ENCODE data around the gene XRCC1.
A peak's percentile ranks its signal among the peaks of the same experiment; 100 is the strongest.
"Not testable (repeated sequence)": the region's sequence is repeated elsewhere in the genome, so short reads cannot be mapped to it uniquely, and the experiment has no call there.

XRCC1 gene

GRCh38 chr19:43574424-43575155 lies 737 bp downstream of the XRCC1 start:
- no peak for DNase-seq

- DNase-seq, result no peak
These were observed 3.1 kb downstream of the XRCC1 start for GRCh38 chr19:43572171-43572588.

- no peak for DNase-seq
These were observed 5.0 kb downstream of the XRCC1 start for GRCh38 chr19:43570174-43570791.

GRCh38 chr19:43569657-43570056 lies 5.7 kb downstream of the XRCC1 start:
- DNase-seq, result no peak

GRCh38 chr19:43564800-43565199 lies 10.5 kb downstream of the XRCC1 start:
- DNase-seq, result no peak

- DNase-seq, result no peak
These were observed 11.4 kb downstream of the XRCC1 start for GRCh38 chr19:43563816-43564457.

GRCh38 chr19:43562698-43563241 lies 12.6 kb downstream of the XRCC1 start:
- DNase-seq, result peak; percentile 89

- no peak for DNase-seq
These were observed 13.1 kb downstream of the XRCC1 start for GRCh38 chr19:43562226-43562697.

GRCh38 chr19:43561139-43561970 lies 14.0 kb downstream of the XRCC1 start:
- DNase-seq, result no peak

- DNase-seq, result no peak
These were observed 14.6 kb downstream of the XRCC1 start for GRCh38 chr19:43560687-43561086.

- peak; percentile 67 for DNase-seq
These were observed 20.0 kb downstream of the XRCC1 start for GRCh38 chr19:43555185-43555770.

- DNase-seq, result no peak
These were observed 20.9 kb downstream of the XRCC1 start for GRCh38 chr19:43554317-43554895.

- no peak for DNase-seq
These were observed 21.7 kb downstream of the XRCC1 start for GRCh38 chr19:43553656-43554055.

GRCh38 chr19:43552616-43553015 lies 22.7 kb downstream of the XRCC1 start:
- no peak for DNase-seq

GRCh38 chr19:43552198-43552450 lies 23.2 kb downstream of the XRCC1 start:
- DNase-seq, result no peak

- no peak for DNase-seq
These were observed 23.7 kb downstream of the XRCC1 start for GRCh38 chr19:43551399-43552197.

GRCh38 chr19:43548706-43549105 lies 26.6 kb downstream of the XRCC1 start:
- DNase-seq, result no peak

- DNase-seq, result not testable (repeated sequence)
These were observed 27.4 kb downstream of the XRCC1 start for GRCh38 chr19:43547926-43548325.

- no peak for DNase-seq
These were observed 28.7 kb downstream of the XRCC1 start for GRCh38 chr19:43546581-43546980.

- no peak for DNase-seq
These were observed 29.3 kb downstream of the XRCC1 start for GRCh38 chr19:43545981-43546380.

- DNase-seq, result no peak
These were observed 30.1 kb downstream of the XRCC1 start for GRCh38 chr19:43545276-43545675.

All from fibroblast of skin of scalp (primary cell).